Peyer's patch (tissue), 4 donors: ENCODE data around the gene C10orf53. TPM values are rescaled to one million over a fixed set of nuclear protein-coding genes. Genes with fewer than 3 reads are reported as not detected.
A peak's percentile ranks its signal among the peaks of the same experiment; 100 is the strongest.

Experiments
- DNase-seq, 3 donors: peaks; one replicate each; pipeline ENCODE4 v3.0.0-alpha.2; 2017 to 2019
- H3K27ac ChIP-seq, 4 donors: fragments of 200-600 bp; sonication (generic); one replicate each; pipeline ENCODE4 v1.5.1; 2016 to 2019
- H3K27me3 ChIP-seq, 2 donors: fragments of 200-600 bp; sonication (generic); one replicate each; pipeline ENCODE4 v1.5.1; 2019
- H3K36me3 ChIP-seq, 3 donors: fragments of 200-600 bp; sonication (generic); one replicate each; pipeline ENCODE4 v1.5.1; 2016 to 2019
- H3K4me1 ChIP-seq, 4 donors: fragments of 200-600 bp; sonication (generic); one replicate each; pipeline ENCODE4 v1.5.1; 2016 to 2019
- H3K4me3 ChIP-seq, 4 donors: fragments of 200-600 bp; sonication (generic); 1 replicate in 3 of 4; 2 replicates in 1 of 4; pipeline ENCODE4 v1.5.1; 2016 to 2019; ENCODE audit warnings: mild to moderate bottlenecking in 1 of 4
- H3K9me3 ChIP-seq, 4 donors: fragments of 200-600 bp; sonication (generic); one replicate each; pipeline ENCODE4 v1.5.1; 2016 to 2019; ENCODE audit warnings: mild to moderate bottlenecking in 1 of 4
- CTCF ChIP-seq, 6 experiments: fragments of 450-650 bp in 4 of 6; fragments of 200-600 bp in 2 of 6; sonication (generic) in 1 of 6; IDR thresholded peaks; one replicate each; pipeline ENCODE4 v1.5.1; 2017 to 2019; ENCODE audit warnings: antibody characterized with exemption in 6 of 6, mild to moderate bottlenecking in 3 of 6, moderate library complexity in 1 of 6
- POLR2A ChIP-seq, 2 donors: fragments of 450-650 bp; IDR thresholded peaks; one replicate each; pipeline ENCODE4 v1.5.1; 2017; ENCODE audit warnings: antibody characterized with exemption in 2 of 2, mild to moderate bottlenecking in 2 of 2, moderate library complexity in 2 of 2
- total RNA-seq, 4 donors: library from RNA; depleted of rRNA; stranded (reverse); fragments of >200 nt; gene quantifications; one replicate each; pipeline ENCODE4 v1.1.0, GENCODE V29; 2016

Gene C10orf53
- total RNA-seq = not detected

GRCh38 chr10:49679480-49679893 is at the start of gene C10orf53:
TSS of gene C10orf53 (plus strand) at chr10:49679651. CDS start at chr10:49679698, 47 bp downstream.
- H3K27ac ChIP-seq = no peak within 1 kb of the TSS
- no peaks in the 10 kb centered on the region for H3K4me1 ChIP-seq
- H3K27me3 ChIP-seq = peaks cover 0 to 3% of the 10 kb centered on the region in 2 donors
- no peaks in the 10 kb centered on the region for H3K36me3 ChIP-seq
- no peak within 1 kb of the TSS for H3K4me3 ChIP-seq
- DNase-seq = no peak
- TF ChIP-seq POLR2A (IDR thresholded peaks at IDR 0.05) = no peak
- no peak for TF ChIP-seq CTCF (IDR thresholded peaks at IDR 0.05)
- no peaks in the 10 kb centered on the region for H3K9me3 ChIP-seq

GRCh38 chr10:49631975-49632374 is 47.5 kb upstream of the C10orf53 start:
- Histone ChIP-seq H3K27me3 (no peaks in the 10 kb centered on the region), H3K36me3 (no peaks in the 10 kb centered on the region), H3K9me3 (no peaks in the 10 kb centered on the region), H3K4me1 (no peaks in the 10 kb centered on the region), H3K27ac (no peak overlapping the region), H3K4me3 (no peak overlapping the region)
- DNase-seq = peak in 2 of 3 donors; percentile 9 to 21
- TF ChIP-seq CTCF (IDR thresholded peaks at IDR 0.05) = no peak
- no peak for TF ChIP-seq POLR2A (IDR thresholded peaks at IDR 0.05)

GRCh38 chr10:49632406-49633317 is 46.8 kb upstream of the C10orf53 start:
- Histone ChIP-seq H3K27me3 (no peaks in the 10 kb centered on the region), H3K36me3 (no peaks in the 10 kb centered on the region), H3K4me3 (no peak overlapping the region), H3K27ac (no peak overlapping the region), H3K4me1 (no peaks in the 10 kb centered on the region), H3K9me3 (no peaks in the 10 kb centered on the region)
- TF ChIP-seq CTCF (IDR thresholded peaks at IDR 0.05) (no peak), POLR2A (IDR thresholded peaks at IDR 0.05) (no peak)
- DNase-seq = peak in 2 of 3 donors; percentile 22 to 32

- H3K4me1 ChIP-seq = no peaks in the 10 kb centered on the region
- no peaks in the 10 kb centered on the region for H3K27me3 ChIP-seq
- TF ChIP-seq CTCF (IDR thresholded peaks at IDR 0.05) = no peak
- no peak for TF ChIP-seq POLR2A (IDR thresholded peaks at IDR 0.05)
- H3K36me3 ChIP-seq = no peaks in the 10 kb centered on the region
- H3K4me3 ChIP-seq = no peak overlapping the region
- peak in 2 of 3 donors; percentile 15 to 20 for DNase-seq
- H3K27ac ChIP-seq = no peak overlapping the region
- no peaks in the 10 kb centered on the region for H3K9me3 ChIP-seq
These were observed 46.0 kb upstream of the C10orf53 start for GRCh38 chr10:49633327-49634068.

- Histone ChIP-seq H3K4me3 (no peak overlapping the region), H3K27me3 (no peaks in the 10 kb centered on the region), H3K27ac (no peak overlapping the region), H3K36me3 (no peaks in the 10 kb centered on the region), H3K9me3 (no peaks in the 10 kb centered on the region), H3K4me1 (no peaks in the 10 kb centered on the region)
- peak in 2 of 3 donors; percentile 38 to 44 for DNase-seq
- TF ChIP-seq CTCF (IDR thresholded peaks at IDR 0.05) (no peak), POLR2A (IDR thresholded peaks at IDR 0.05) (no peak)
These were observed 45.3 kb upstream of the C10orf53 start for GRCh38 chr10:49634069-49634660.
